GM12878 (cell line): ENCODE measurements around the gene BRINP3. TPM values are rescaled to one million over a fixed set of nuclear protein-coding genes. Genes with fewer than 3 reads are reported as not detected.
A peak's percentile ranks its signal among the peaks of the same experiment; 100 is the strongest.

Experiments used
- ATAC-seq: fragments of 200-7000 bp; cut with Tn5 transposase; 3 replicates; pipeline ENCODE4 v1.9.1; 2020; ENCODE audit warnings: mild to moderate bottlenecking, moderate library complexity
- BruUV-seq: library from RNA; stranded (reverse); fragments of 400-500 nt; replicated peaks from 2 replicates; lab custom pipeline; 2021; lab: Mats Ljungman, UMichigan
- CTCF ChIA-PET: fragments of 300-600 bp; sonication (Branson Sonifier 250); formaldehyde crosslinking; extraction: SDS; loops from one replicate; lab custom pipeline; 2021; ENCODE audit warnings: inconsistent platforms; lab: Yijun Ruan, JAX
- POLR2A ChIA-PET: fragments of 350-600 bp; formaldehyde crosslinking; extraction: SDS; loops from one replicate; lab custom pipeline; 2021; ENCODE audit warnings: inconsistent platforms; lab: Charles Lee
- RAD21 ChIA-PET: fragments of 300-600 bp; sonication (Branson Sonifier 250); formaldehyde crosslinking; loops from one replicate; lab custom pipeline; 2023; ENCODE audit warnings: antibody characterized with exemption; ENCODE audit not compliant: unreplicated experiment; lab: Charles Lee
- SMC1A ChIA-PET: fragments of 300-600 bp; sonication (Branson Sonifier 250); formaldehyde crosslinking; loops from one replicate; lab custom pipeline; 2023; ENCODE audit not compliant: unreplicated experiment, uncharacterized antibody; lab: Charles Lee
- DNase-seq: peaks from one replicate; pipeline ENCODE4 v3.0.0-alpha.2; 2011; ENCODE audit warnings: low read depth, low spot score
- FAIRE-seq: peaks from 3 replicates; lab custom pipeline; 2011; peaks lifted over from hg19 to GRCh38; lab: Jason Lieb, UNC
- H2AFZ ChIP-seq: 2 replicates; pipeline ENCODE4 v1.6.0; 2011; ENCODE audit warnings: low read depth, low read length, control low read depth; ENCODE audit not compliant: control insufficient read depth
- H3K27ac ChIP-seq: 2 replicates; pipeline ENCODE4 v1.5.1; 2011; ENCODE audit warnings: control low read depth; ENCODE audit not compliant: control insufficient read depth, insufficient read depth
- H3K27me3 ChIP-seq, 2 experiments: replicated peaks in 1 of 2; 2 replicates each; pipeline versions ENCODE4 v1.6.0 to v1.6.1; 2011; ENCODE audit warnings: low read length in 1 of 2; ENCODE audit not compliant: control insufficient read depth in 2 of 2, insufficient read depth in 2 of 2
- H3K36me3 ChIP-seq, 2 experiments: 2 replicates each; pipeline ENCODE4 v1.5.1; 2011; ENCODE audit warnings: low read length in 1 of 2; ENCODE audit not compliant: control insufficient read depth in 2 of 2, insufficient read depth in 2 of 2
- H3K4me1 ChIP-seq: 2 replicates; pipeline ENCODE4 v1.6.1; 2011; ENCODE audit warnings: mild to moderate bottlenecking, low read length, moderate library complexity, mixed read lengths; ENCODE audit not compliant: control insufficient read depth, insufficient read depth
- H3K4me2 ChIP-seq: 2 replicates; pipeline ENCODE4 v1.6.0; 2011; ENCODE audit warnings: control low read depth; ENCODE audit not compliant: control insufficient read depth, insufficient read depth
- H3K4me3 ChIP-seq: fragments of 200-600 bp; sonication (generic); 2 replicates; pipeline ENCODE4 v1.5.1; 2016
- H3K79me2 ChIP-seq: 2 replicates; pipeline ENCODE4 v1.6.0; 2011; ENCODE audit warnings: low read length; ENCODE audit not compliant: control insufficient read depth, insufficient read depth
- H3K9ac ChIP-seq: 2 replicates; pipeline ENCODE4 v1.8.0; 2011; ENCODE audit warnings: low read length, control low read depth, mixed read lengths; ENCODE audit not compliant: control insufficient read depth, insufficient read depth
- H3K9me3 ChIP-seq: replicated peaks from 3 replicates; pipeline ENCODE4 v1.5.1; 2011; ENCODE audit warnings: mild to moderate bottlenecking, low read length; ENCODE audit not compliant: control insufficient read depth, insufficient read depth
- H4K20me1 ChIP-seq: 2 replicates; pipeline ENCODE4 v1.6.0; 2011; ENCODE audit not compliant: control insufficient read depth, insufficient read depth
- EGR1 ChIP-seq, 2 experiments: IDR thresholded peaks; 1 replicate in 1 of 2; 2 replicates in 1 of 2; pipeline ENCODE4 v1.6.1; 2011 to 2012; ENCODE audit warnings: low read depth in 2 of 2, low read length in 2 of 2, borderline replicate concordance in 1 of 2, mild to moderate bottlenecking in 1 of 2, moderate library complexity in 1 of 2
- IKZF2 ChIP-seq, 2 experiments: fragments of 450-650 bp; IDR thresholded peaks; 2 replicates each; pipeline ENCODE4 v1.6.1; 2017; ENCODE audit warnings: mild to moderate bottlenecking in 2 of 2, moderate library complexity in 2 of 2
- SMAD5 ChIP-seq: IDR thresholded peaks from 2 replicates; pipeline ENCODE4 v1.6.1; 2016; ENCODE audit warnings: antibody characterized with exemption, low read depth
- WGBS: methylation state at CpG from one replicate; pipeline ENCODE4 v1.1.6; 2016; ENCODE audit warnings: low lambda C conversion rate; ENCODE audit not compliant: insufficient replicate concordance, insufficient coverage; ENCODE audit errors: missing lambda C conversion rate; 5-methylcytosine and 5-hydroxymethylcytosine counted together
- in situ Hi-C: fragments of 300-500 bp; cut with MboI; formaldehyde crosslinking; loops from 9 replicates; pipeline ENCODE4 v1.14.3; 2018; ENCODE audit warnings: mixed read lengths
- intact Hi-C: fragments of 100-400 bp; cut with micrococcal nuclease; formaldehyde crosslinking; loops from one replicate; pipeline ENCODE4 v1.14.2; 2022; ENCODE audit not compliant: unreplicated experiment
- polyA plus RNA-seq, 11 experiments: library from polyadenylated mRNA; depleted of rRNA in 4 of 11; unstranded in 6 of 11; stranded (reverse) in 5 of 11; fragments of >200 nt; fragmentation: Nextera tagmentation in 4 of 11; fragmentation: Illumina TruSeq in 1 of 11; extraction: Ambion mirVana in 4 of 11; extraction: Trizol in 1 of 11; gene quantifications; 1 replicate in 1 of 11; 2 replicates in 10 of 11; pipeline versions ENCODE4 v1.2.1 to v1.2.3, GENCODE V29; 2011 to 2016; ENCODE audit warnings: inconsistent platforms in 2 of 11, missing spikeins in 2 of 11, low read depth in 1 of 11
- total RNA-seq, 4 experiments: library from RNA; depleted of rRNA in 3 of 4; stranded (reverse); fragments of >200 nt in 3 of 4; fragmentation: Illumina TruSeq in 1 of 4; extraction: Trizol in 1 of 4; gene quantifications; 2 replicates each; pipeline versions ENCODE4 v1.2.1 to v1.2.3, GENCODE V29; 2013 to 2021

BRINP3 gene
- total and polyA plus RNA-seq, 10 of the 15 experiments (the other 5 are each of a cell fraction or from before 2014, with no cell fraction given) = under 0.01 TPM; not detected in 9

DNA sequence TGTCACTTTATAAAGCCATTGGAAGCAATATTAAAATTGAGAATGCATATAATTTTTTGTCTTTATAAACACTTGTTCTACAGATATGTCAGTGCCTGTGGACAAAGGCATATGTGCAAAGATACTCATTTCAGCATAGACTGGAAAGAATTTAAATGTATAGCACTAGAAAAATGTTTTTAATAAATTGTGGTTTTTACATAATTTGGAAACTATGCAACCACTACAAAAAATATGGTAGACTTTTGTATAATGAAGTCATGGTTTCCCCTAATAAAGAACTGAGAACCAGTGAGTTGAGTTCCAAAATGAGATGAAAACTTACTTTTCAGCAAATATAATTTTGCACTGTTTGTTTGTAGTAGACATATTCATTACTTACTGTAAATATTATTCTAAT is 48.5 kb downstream of the BRINP3 start:
- Histone ChIP-seq H3K9me3 (no peaks in the 10 kb centered on the region), H3K79me2 (no peaks in the 10 kb centered on the region), H3K4me1 (no peaks in the 10 kb centered on the region), H4K20me1 (no peaks in the 10 kb centered on the region), H2AFZ (no peak overlapping the region), H3K9ac (no peak overlapping the region), H3K27ac (no peak overlapping the region), H3K4me2 (no peak overlapping the region), H3K4me3 (no peak overlapping the region), H3K27me3 (no peaks in the 10 kb centered on the region), H3K36me3 (no peaks in the 10 kb centered on the region)
- CTCF ChIA-PET = no interaction called here
- BruUV-seq = no TSS peak
- POLR2A ChIA-PET = no interaction called here
- FAIRE-seq (peak; percentile 49), ATAC-seq (no peak), DNase-seq (no peak)
- TF ChIP-seq SMAD5 = no peak
- RAD21 ChIA-PET = no interaction called here
- intact Hi-C loops (no loop called here), in situ Hi-C loops (no loop called here)
- SMC1A ChIA-PET = no interaction called here

DNA sequence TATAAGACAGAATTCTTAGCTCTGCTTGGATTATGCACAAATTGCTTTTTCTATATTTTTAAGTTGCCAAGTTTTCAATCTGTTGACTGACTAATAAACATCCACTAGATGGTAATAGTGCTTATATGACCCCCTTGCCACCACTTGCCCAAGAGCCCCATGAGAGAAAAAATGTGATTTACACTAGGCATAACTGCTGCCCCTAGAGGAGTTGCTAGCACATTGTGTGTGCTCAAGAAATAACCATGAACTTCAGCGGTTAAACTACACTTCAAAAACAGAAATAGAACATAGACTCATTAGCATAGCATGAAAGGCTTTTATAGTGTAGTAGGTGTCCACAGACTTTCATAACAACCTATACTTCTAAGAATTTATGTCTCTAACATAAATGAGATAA is 61.4 kb downstream of the BRINP3 start:
- ChIA-PET SMC1A (no interaction called here), POLR2A (no interaction called here), RAD21 (no interaction called here), CTCF (no interaction called here)
- FAIRE-seq (no peak), DNase-seq (no peak), ATAC-seq (no peak)
- no peak overlapping the region for H3K4me3 ChIP-seq
- no peak overlapping the region for H2AFZ ChIP-seq
- WGBS = 94% methylated on average over 1 of the region's 1 CpG
- H4K20me1 ChIP-seq = no peaks in the 10 kb centered on the region
- no peaks in the 10 kb centered on the region for H3K79me2 ChIP-seq
- in situ Hi-C loops = no loop called here
- H3K27me3 ChIP-seq = no peaks in the 10 kb centered on the region
- no TSS peak for BruUV-seq
- no peak for TF ChIP-seq EGR1 (IDR thresholded peaks at IDR 0.05; ENCODE audit: borderline replicate concordance in 1 of 2, low read depth in 2 of 2, low read length in 2 of 2)
- no peak for TF ChIP-seq IKZF2 (IDR thresholded peaks at IDR 0.05)
- no peaks in the 10 kb centered on the region for H3K9me3 ChIP-seq
- H3K4me2 ChIP-seq = no peak overlapping the region
- H3K36me3 ChIP-seq = no peaks in the 10 kb centered on the region
- no peak overlapping the region for H3K9ac ChIP-seq
- no peak overlapping the region for H3K27ac ChIP-seq
- no peaks in the 10 kb centered on the region for H3K4me1 ChIP-seq
- intact Hi-C loops = no loop called here
